ENCODE measurements around the gene STX16.

Gene STX16

GRCh38 chr20:58700823-58701222, 49.7 kb downstream of the STX16 start:
- TF ChIP-seq TAF1 (IDR thresholded peaks at IDR 0.05; ENCODE audit: borderline replicate concordance, insufficient read depth, low read length), result no peak
- TF ChIP-seq REST (IDR thresholded peaks at IDR 0.05; ENCODE audit: insufficient read depth in 1 of 2, low read depth in 2 of 2, low read length in 2 of 2), result no peak
- no peak for TF ChIP-seq FOXP2 (optimal IDR thresholded peaks at IDR 0.05; ENCODE audit: borderline replicate concordance, extremely low read depth, extremely low read length, insufficient read depth)
- TF ChIP-seq SIN3A (IDR thresholded peaks at IDR 0.05; ENCODE audit: borderline replicate concordance, insufficient read depth, low read length), result no peak
- no peak for TF ChIP-seq POLR2AphosphoS5 (IDR thresholded peaks at IDR 0.05; ENCODE audit: low read depth, low read length)

GRCh38 chr20:58701431-58702160, 50.5 kb downstream of the STX16 start:
- TF ChIP-seq TAF1 (IDR thresholded peaks at IDR 0.05; ENCODE audit: borderline replicate concordance, insufficient read depth, low read length) (no peak), REST (IDR thresholded peaks at IDR 0.05; ENCODE audit: insufficient read depth in 1 of 2, low read depth in 2 of 2, low read length in 2 of 2) (no peak), POLR2AphosphoS5 (IDR thresholded peaks at IDR 0.05; ENCODE audit: low read depth, low read length) (no peak), FOXP2 (optimal IDR thresholded peaks at IDR 0.05; ENCODE audit: borderline replicate concordance, extremely low read depth, extremely low read length, insufficient read depth) (no peak), SIN3A (IDR thresholded peaks at IDR 0.05; ENCODE audit: borderline replicate concordance, insufficient read depth, low read length) (no peak)

- TF ChIP-seq REST (IDR thresholded peaks at IDR 0.05; ENCODE audit: insufficient read depth in 1 of 2, low read depth in 2 of 2, low read length in 2 of 2) (no peak), SIN3A (IDR thresholded peaks at IDR 0.05; ENCODE audit: borderline replicate concordance, insufficient read depth, low read length) (no peak), TAF1 (IDR thresholded peaks at IDR 0.05; ENCODE audit: borderline replicate concordance, insufficient read depth, low read length) (no peak), FOXP2 (optimal IDR thresholded peaks at IDR 0.05; ENCODE audit: borderline replicate concordance, extremely low read depth, extremely low read length, insufficient read depth) (no peak), POLR2AphosphoS5 (IDR thresholded peaks at IDR 0.05; ENCODE audit: low read depth, low read length) (no peak)
Measured at GRCh38 chr20:58702161-58702510, 51.1 kb downstream of the STX16 start.

GRCh38 chr20:58702859-58703648, 52.0 kb downstream of the STX16 start:
- no peak for TF ChIP-seq SIN3A (IDR thresholded peaks at IDR 0.05; ENCODE audit: borderline replicate concordance, insufficient read depth, low read length)
- TF ChIP-seq POLR2AphosphoS5 (IDR thresholded peaks at IDR 0.05; ENCODE audit: low read depth, low read length), result no peak
- no peak for TF ChIP-seq FOXP2 (optimal IDR thresholded peaks at IDR 0.05; ENCODE audit: borderline replicate concordance, extremely low read depth, extremely low read length, insufficient read depth)
- no peak for TF ChIP-seq REST (IDR thresholded peaks at IDR 0.05; ENCODE audit: insufficient read depth in 1 of 2, low read depth in 2 of 2, low read length in 2 of 2)
- TF ChIP-seq TAF1 (IDR thresholded peaks at IDR 0.05; ENCODE audit: borderline replicate concordance, insufficient read depth, low read length), result no peak

Data from PFSK-1 (cell line).